Measurements from ENCODE around the gene VPS13D. TPM values are rescaled to one million over a fixed set of nuclear protein-coding genes. Genes with fewer than 3 reads are reported as not detected.

VPS13D gene
- polyA plus RNA-seq, 3 donors: 3.6 to 20.2 (median 5.1) TPM

GRCh38 chr1:12339811-12340543, 110.1 kb downstream of the VPS13D start:
- peaks cover 20% of the 10 kb centered on the region for H3K4me1 Mint-ChIP-seq
- peaks cover 69 to 73% of the 10 kb centered on the region in 2 donors for H3K36me3 Mint-ChIP-seq

GRCh38 chr1:12340544-12340930, 110.7 kb downstream of the VPS13D start:
- no peaks in the 10 kb centered on the region for H3K9me3 Mint-ChIP-seq
- H4K20me1 ChIP-seq (ENCODE audit: insufficient read depth, low read length): no peaks in the 10 kb centered on the region
- H3K27ac ChIP-seq (ENCODE audit: low read depth in 1 of 2, low read length in 2 of 2): no peak overlapping the region
- peaks cover 21 to 22% of the 10 kb centered on the region in 2 donors for H3K4me1 ChIP-seq (ENCODE audit: control insufficient read depth in 1 of 2, insufficient read depth in 2 of 2, low read length in 2 of 2)
- DNase-seq: no peak
- H3K4me1 Mint-ChIP-seq: peaks cover 25% of the 10 kb centered on the region
- 80% methylated on average over 1 of the region's 3 CpGs for WGBS (ENCODE audit: insufficient coverage)
- no peak overlapping the region for H3K9ac ChIP-seq (ENCODE audit: insufficient read depth, low read length, poor library complexity, severe bottlenecking)
- H3K4me3 ChIP-seq (replicated peaks in 1 of 3; ENCODE audit: low read depth in 2 of 3, low read length in 3 of 3): no peak overlapping the region
- H3K4me2 ChIP-seq (replicated peaks; ENCODE audit: extremely low read depth, low read length, poor library complexity, severe bottlenecking): no peak overlapping the region
- no peaks in the 10 kb centered on the region for H3K79me2 ChIP-seq (ENCODE audit: insufficient read depth, low read length)
- no peaks in the 10 kb centered on the region for H3K27me3 ChIP-seq (ENCODE audit: control insufficient read depth in 2 of 2, insufficient read depth in 2 of 2, low read length in 2 of 2)
- intact Hi-C loops (cut with micrococcal nuclease): no loop called here
- H3K36me3 Mint-ChIP-seq: peaks cover 64 to 68% of the 10 kb centered on the region in 2 donors
- H3K27me3 Mint-ChIP-seq (ENCODE audit: low read depth in 3 of 3): no peaks in the 10 kb centered on the region
- H3K36me3 ChIP-seq (replicated peaks in 1 of 2; ENCODE audit: control insufficient read depth in 1 of 2, insufficient read depth in 2 of 2, low read length in 2 of 2): peaks cover 39 to 67% of the 10 kb centered on the region in 2 donors
- no peak overlapping the region for H2AFZ ChIP-seq (ENCODE audit: insufficient read depth, low read depth, low read length, poor library complexity, severe bottlenecking)
- no peak overlapping the region for H3K4me3 Mint-ChIP-seq
- H3K9me3 ChIP-seq (replicated peaks in 1 of 2; ENCODE audit: control insufficient read depth in 1 of 2, insufficient read depth in 1 of 2, low read length in 2 of 2): no peaks in the 10 kb centered on the region
- no peak overlapping the region for H3K27ac Mint-ChIP-seq
- no peak for TF ChIP-seq CTCF (IDR thresholded peaks at IDR 0.05)

More at GRCh38 chr1:12339811-12340543, 110.1 kb downstream of the VPS13D start:
- H3K27me3 ChIP-seq (ENCODE audit: control insufficient read depth in 2 of 2, insufficient read depth in 2 of 2, low read length in 2 of 2): no peaks in the 10 kb centered on the region
- H4K20me1 ChIP-seq (ENCODE audit: insufficient read depth, low read length): no peaks in the 10 kb centered on the region
- no peak overlapping the region for H3K4me2 ChIP-seq (replicated peaks; ENCODE audit: extremely low read depth, low read length, poor library complexity, severe bottlenecking)
- no peak overlapping the region for H3K27ac ChIP-seq (ENCODE audit: low read depth in 1 of 2, low read length in 2 of 2)
- no peak for TF ChIP-seq CTCF (IDR thresholded peaks at IDR 0.05)
- no peaks in the 10 kb centered on the region for H3K9me3 ChIP-seq (replicated peaks in 1 of 2; ENCODE audit: control insufficient read depth in 1 of 2, insufficient read depth in 1 of 2, low read length in 2 of 2)
- Mint-ChIP-seq H3K27ac (no peak overlapping the region), H3K4me3 (no peak overlapping the region), H3K27me3 (ENCODE audit: low read depth in 3 of 3) (no peaks in the 10 kb centered on the region), H3K9me3 (no peaks in the 10 kb centered on the region)
- H2AFZ ChIP-seq (ENCODE audit: insufficient read depth, low read depth, low read length, poor library complexity, severe bottlenecking): no peak overlapping the region
- H3K79me2 ChIP-seq (ENCODE audit: insufficient read depth, low read length): no peaks in the 10 kb centered on the region
- peaks cover 15 to 16% of the 10 kb centered on the region in 2 donors for H3K4me1 ChIP-seq (ENCODE audit: control insufficient read depth in 1 of 2, insufficient read depth in 2 of 2, low read length in 2 of 2)
- no peak overlapping the region for H3K4me3 ChIP-seq (replicated peaks in 1 of 3; ENCODE audit: low read depth in 2 of 3, low read length in 3 of 3)
- no peak for DNase-seq
- no peak overlapping the region for H3K9ac ChIP-seq (ENCODE audit: insufficient read depth, low read length, poor library complexity, severe bottlenecking)
- H3K36me3 ChIP-seq (replicated peaks in 1 of 2; ENCODE audit: control insufficient read depth in 1 of 2, insufficient read depth in 2 of 2, low read length in 2 of 2): peaks cover 44 to 73% of the 10 kb centered on the region in 2 donors
- intact Hi-C loops (cut with micrococcal nuclease): no loop called here
- 100% methylated on average over 1 of the region's 4 CpGs for WGBS (ENCODE audit: insufficient coverage)

All from CD14-positive monocyte (primary cell).